ENCODE data around the gene MSH5. TPM values are rescaled to one million over a fixed set of nuclear protein-coding genes. Genes with fewer than 3 reads are reported as not detected.

MSH5 gene
- total RNA-seq, 2 experiments from 2014 or later, result 75.6 to 109 TPM

GRCh38 chr6:31769684-31770371 is 30.0 kb downstream of the MSH5 start:
- ATAC-seq (peak; percentile 91), DNase-seq (peak; percentile 92)
- CTCF ChIA-PET, result interaction anchor here (0.6 to 3.1 kb wide), 44 partner anchors 9 to 190 kb away, joined by 3 to 44 read pairs (median 6); partner anchors contain the start of genes ABHD16A, BAG6, C6orf47 and CLIC1
- Mint-ChIP-seq H3K27me3 (no peaks in the 10 kb centered on the region), H3K9me3 (ENCODE audit: low read depth) (no peaks in the 10 kb centered on the region), H3K36me3 (peaks cover 5% of the 10 kb centered on the region), H3K27ac (peak overlapping the region; percentile 16), H3K4me1 (peaks cover 31% of the 10 kb centered on the region), H3K4me3 (no peak overlapping the region)

- Mint-ChIP-seq H3K27me3 (no peaks in the 10 kb centered on the region), H3K27ac (peak overlapping the region; percentile 73), H3K36me3 (peaks cover 5% of the 10 kb centered on the region), H3K9me3 (ENCODE audit: low read depth) (no peaks in the 10 kb centered on the region), H3K4me1 (peaks cover 39% of the 10 kb centered on the region), H3K4me3 (no peak overlapping the region)
- no peak for ATAC-seq
- DNase-seq, result no peak
- CTCF ChIA-PET, result interaction anchor here (0.6 to 3.1 kb wide), 21 partner anchors 11 to 188 kb away, joined by 3 to 44 read pairs (median 6); partner anchors contain the start of genes ABHD16A, BAG6, C6orf47 and CLIC1
These were observed 31.1 kb downstream of the MSH5 start for GRCh38 chr6:31770860-31771259.

- Mint-ChIP-seq H3K27me3 (no peaks in the 10 kb centered on the region), H3K4me1 (peaks cover 49% of the 10 kb centered on the region), H3K4me3 (no peak overlapping the region), H3K27ac (peak overlapping the region; percentile 73), H3K9me3 (ENCODE audit: low read depth) (no peaks in the 10 kb centered on the region), H3K36me3 (peaks cover 5% of the 10 kb centered on the region)
- ATAC-seq (no peak), DNase-seq (no peak)
- CTCF ChIA-PET, result interaction anchor here (0.7 to 3.0 kb wide), 13 partner anchors 17 to 152 kb away, joined by 3 to 39 read pairs (median 4); partner anchors contain the start of genes HSPA1B, MSH5 and VARS1
These were observed 32.2 kb downstream of the MSH5 start for GRCh38 chr6:31771992-31772358.

GRCh38 chr6:31775184-31775583 is 35.4 kb downstream of the MSH5 start:
- H3K27ac Mint-ChIP-seq, result no peak overlapping the region
- no peaks in the 10 kb centered on the region for H3K27me3 Mint-ChIP-seq
- no peak overlapping the region for H3K4me3 Mint-ChIP-seq
- CTCF ChIA-PET, result interaction anchor here (1.0 to 1.4 kb wide), 4 partner anchors 21 to 56 kb away, joined by 3 to 6 read pairs (median 4); partner anchors contain the start of gene HSPA1B
- H3K9me3 Mint-ChIP-seq (ENCODE audit: low read depth), result no peaks in the 10 kb centered on the region
- H3K4me1 Mint-ChIP-seq, result peaks cover 45% of the 10 kb centered on the region
- DNase-seq (no peak), ATAC-seq (no peak)
- peaks cover 7% of the 10 kb centered on the region for H3K36me3 Mint-ChIP-seq

DNA sequence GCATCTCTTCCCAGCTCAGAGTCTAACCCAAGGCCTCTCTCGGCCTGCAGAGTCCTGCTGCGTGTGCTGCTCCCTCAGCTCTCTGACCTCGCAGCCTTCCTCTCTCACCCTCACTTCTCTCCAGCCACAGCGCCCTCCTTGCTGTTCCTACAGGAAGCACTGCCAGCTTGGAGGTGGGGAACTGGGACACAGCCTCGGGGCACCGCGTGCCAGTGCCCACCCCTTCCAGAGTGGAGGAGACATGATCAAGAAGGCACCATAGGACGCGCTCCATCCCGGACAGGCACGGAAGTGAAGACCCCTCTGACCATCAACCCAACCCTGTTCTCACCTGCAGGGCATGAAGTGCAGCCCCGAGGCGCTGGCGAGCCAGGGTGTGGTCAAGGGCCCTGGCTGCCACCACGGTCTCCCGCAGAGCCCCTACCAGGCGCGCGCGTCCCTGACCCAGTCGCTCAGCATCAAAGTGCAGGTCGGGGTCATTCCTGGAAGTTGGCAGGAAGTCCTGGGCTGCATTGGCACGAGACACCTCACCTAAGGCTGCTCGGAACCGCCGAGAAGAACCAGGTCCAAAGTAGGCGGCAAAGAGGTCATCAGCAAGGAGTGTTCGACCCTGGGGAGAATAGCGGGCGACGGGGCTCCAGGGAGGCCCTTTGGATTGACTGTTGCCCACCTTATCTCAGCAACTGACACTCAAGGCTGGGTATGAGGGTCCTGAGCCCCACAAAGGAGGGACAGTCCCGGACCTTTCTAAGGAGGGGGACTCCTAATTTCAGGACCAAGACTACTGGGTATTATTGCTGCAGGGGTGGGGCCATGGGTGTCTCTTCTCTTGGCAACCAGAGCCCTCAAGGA is 36.1 kb downstream of the MSH5 start:
- H3K36me3 Mint-ChIP-seq, result peaks cover 7% of the 10 kb centered on the region
- CTCF ChIA-PET, result interaction anchor here (1.2 to 1.4 kb wide), 3 partner anchors 20 to 52 kb away, joined by 3 to 6 read pairs (median 4); partner anchors contain the start of gene HSPA1B
- no peaks in the 10 kb centered on the region for H3K27me3 Mint-ChIP-seq
- peak overlapping the region; percentile 39 for H3K4me3 Mint-ChIP-seq
- no peak for ATAC-seq
- no peak for DNase-seq
- H3K27ac Mint-ChIP-seq, result peak overlapping the region; percentile 86
- no peaks in the 10 kb centered on the region for H3K9me3 Mint-ChIP-seq (ENCODE audit: low read depth)
- H3K4me1 Mint-ChIP-seq, result peaks cover 45% of the 10 kb centered on the region

- Mint-ChIP-seq H3K9me3 (ENCODE audit: low read depth) (no peaks in the 10 kb centered on the region), H3K27me3 (no peaks in the 10 kb centered on the region), H3K27ac (peak overlapping the region; percentile 86), H3K36me3 (peaks cover 7% of the 10 kb centered on the region), H3K4me3 (peak overlapping the region; percentile 39), H3K4me1 (peaks cover 39% of the 10 kb centered on the region)
- CTCF ChIA-PET, result no interaction called here
- DNase-seq (no peak), ATAC-seq (no peak)
These were observed 36.7 kb downstream of the MSH5 start for GRCh38 chr6:31776485-31776988.

GRCh38 chr6:31776989-31777666 is 37.3 kb downstream of the MSH5 start, which contains the start of gene VWA7:
Gene VWA7 (minus strand): TSS chr6:31777328. CDS start chr6:31776779, 549 bp downstream.
- H3K36me3 Mint-ChIP-seq, result peaks cover 7% of the 10 kb centered on the region
- H3K4me3 Mint-ChIP-seq, result peak within 1 kb of the TSS; percentile 39
- DNase-seq (peak; percentile 89), ATAC-seq (peak; percentile 82)
- H3K4me1 Mint-ChIP-seq, result peaks cover 36% of the 10 kb centered on the region
- H3K27ac Mint-ChIP-seq, result peak within 1 kb of the TSS; percentile 86
- no peaks in the 10 kb centered on the region for H3K9me3 Mint-ChIP-seq (ENCODE audit: low read depth)
- H3K27me3 Mint-ChIP-seq, result no peaks in the 10 kb centered on the region
- CTCF ChIA-PET, result interaction anchor here (1.4 to 2.9 kb wide), 4 partner anchors 8 to 51 kb away, joined by 4 to 15 read pairs (median 10); partner anchors contain the start of gene HSPA1B

DNA sequence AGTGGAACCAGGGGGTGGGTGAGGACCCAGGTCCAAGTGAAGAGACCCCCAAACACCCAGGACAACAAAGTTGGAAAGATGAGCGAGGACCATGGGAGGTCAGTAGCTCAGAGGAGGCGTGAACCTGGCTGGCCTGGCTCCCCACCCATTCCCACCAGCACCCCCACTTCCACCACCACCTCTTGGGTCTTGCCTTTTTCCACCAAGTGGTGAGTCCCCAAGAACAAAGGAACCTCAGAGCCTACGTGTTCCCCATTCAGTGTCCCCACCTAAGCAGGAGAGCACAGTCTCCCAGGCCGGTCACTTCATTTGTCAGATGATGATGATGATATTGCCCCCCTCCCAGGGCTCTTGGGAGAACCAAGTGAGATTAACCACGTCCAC is 37.9 kb downstream of the MSH5 start:
- Mint-ChIP-seq H3K27ac (peak overlapping the region; percentile 86), H3K4me3 (no peak overlapping the region), H3K9me3 (ENCODE audit: low read depth) (no peaks in the 10 kb centered on the region), H3K4me1 (peaks cover 33% of the 10 kb centered on the region), H3K36me3 (peaks cover 7% of the 10 kb centered on the region), H3K27me3 (no peaks in the 10 kb centered on the region)
- CTCF ChIA-PET, result interaction anchor here (1.4 to 2.9 kb wide), 4 partner anchors 8 to 50 kb away, joined by 4 to 15 read pairs (median 10); partner anchors contain the start of gene HSPA1B
- no peak for DNase-seq
- ATAC-seq, result no peak

GRCh38 chr6:31778193-31778592 is 38.4 kb downstream of the MSH5 start:
- Mint-ChIP-seq H3K9me3 (ENCODE audit: low read depth) (no peaks in the 10 kb centered on the region), H3K27ac (peak overlapping the region; percentile 52), H3K4me1 (peaks cover 28% of the 10 kb centered on the region), H3K36me3 (peaks cover 7% of the 10 kb centered on the region), H3K27me3 (no peaks in the 10 kb centered on the region), H3K4me3 (no peak overlapping the region)
- CTCF ChIA-PET, result interaction anchor here (1.4 to 2.9 kb wide), 4 partner anchors 9 to 49 kb away, joined by 4 to 15 read pairs (median 10); partner anchors contain the start of gene HSPA1B
- no peak for DNase-seq
- ATAC-seq, result no peak

DNA sequence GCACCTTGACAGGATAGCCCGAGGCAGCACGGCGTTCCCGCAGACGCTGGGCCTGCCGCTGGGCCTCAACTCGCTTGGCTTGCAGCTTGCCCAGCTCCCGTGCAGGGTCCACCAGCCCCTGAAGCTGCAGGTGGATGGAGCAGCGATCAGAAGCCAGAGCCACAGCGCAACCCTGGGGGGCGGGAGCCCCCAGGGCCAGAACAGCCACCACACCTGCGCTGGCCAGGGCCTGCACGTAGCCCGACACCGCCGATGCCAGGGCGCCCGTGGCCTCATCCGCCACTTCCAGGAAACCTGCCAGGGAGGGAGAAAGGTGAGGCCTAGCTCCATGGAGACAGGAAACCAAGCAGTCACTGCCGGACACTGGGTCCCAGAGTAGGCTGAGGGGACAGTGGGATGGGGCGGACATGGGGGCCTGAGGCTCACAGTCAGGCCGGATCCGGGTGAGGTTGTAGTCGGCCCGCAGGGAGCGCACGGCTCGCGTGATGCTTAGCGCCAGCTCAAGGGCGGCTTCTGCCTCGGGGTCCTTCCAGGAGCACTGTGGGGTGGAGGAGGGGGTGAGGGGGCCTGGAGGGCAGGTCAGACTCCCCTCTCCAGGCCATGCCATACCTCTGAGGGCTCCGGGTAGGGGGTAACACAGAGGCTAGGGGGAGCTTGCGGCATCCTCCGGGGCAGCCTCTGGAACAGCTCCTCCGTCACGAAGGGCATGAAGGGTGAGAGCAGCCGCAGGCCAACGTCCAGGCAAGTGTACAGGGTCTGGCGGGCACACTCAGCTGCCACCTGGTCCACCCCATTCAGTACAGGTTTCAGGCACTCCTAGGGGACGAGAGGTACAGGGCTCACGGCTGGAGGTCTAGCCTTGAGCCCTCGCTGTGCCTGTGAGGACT is 39.4 kb downstream of the MSH5 start:
- Mint-ChIP-seq H3K4me1 (peaks cover 28% of the 10 kb centered on the region), H3K9me3 (ENCODE audit: low read depth) (no peaks in the 10 kb centered on the region), H3K36me3 (peaks cover 10% of the 10 kb centered on the region), H3K27me3 (no peaks in the 10 kb centered on the region), H3K27ac (no peak overlapping the region), H3K4me3 (no peak overlapping the region)
- no peak for DNase-seq
- ATAC-seq, result no peak
- CTCF ChIA-PET, result interaction anchor here (1.0 to 2.9 kb wide), 3 partner anchors 10 to 51 kb away, joined by 3 to 15 read pairs (median 6); no protein-coding TSS in a partner anchor

GRCh38 chr6:31779908-31780307 is 40.1 kb downstream of the MSH5 start:
- Mint-ChIP-seq H3K4me1 (peaks cover 28% of the 10 kb centered on the region), H3K27me3 (no peaks in the 10 kb centered on the region), H3K9me3 (ENCODE audit: low read depth) (no peaks in the 10 kb centered on the region), H3K36me3 (peaks cover 17% of the 10 kb centered on the region), H3K4me3 (no peak overlapping the region), H3K27ac (no peak overlapping the region)
- CTCF ChIA-PET, result interaction anchor here (1.0 to 2.9 kb wide), 4 partner anchors 10 to 51 kb away, joined by 3 to 15 read pairs (median 6); no protein-coding TSS in a partner anchor
- DNase-seq, result no peak
- ATAC-seq, result no peak

Measured in activated CD8-positive, alpha-beta memory T cell treated with anti-CD3 and anti-CD28 coated beads, Interleukin-2, amount 10 ng/mL, durations not matched to agents 7 days and 5 days (primary cell).